GM21390 (cell line): ENCODE data around the gene RNF157.
"Not testable (repeated sequence)": the region's sequence is repeated elsewhere in the genome, so short reads cannot be mapped to it uniquely, and the experiment has no call there.

ENCODE experiments used
- ATAC-seq: cut with Tn5 transposase; IDR thresholded peaks from one replicate; pipeline ENCODE4 v1.9.1; 2021; ENCODE audit not compliant: unreplicated experiment

RNF157 gene

DNA sequence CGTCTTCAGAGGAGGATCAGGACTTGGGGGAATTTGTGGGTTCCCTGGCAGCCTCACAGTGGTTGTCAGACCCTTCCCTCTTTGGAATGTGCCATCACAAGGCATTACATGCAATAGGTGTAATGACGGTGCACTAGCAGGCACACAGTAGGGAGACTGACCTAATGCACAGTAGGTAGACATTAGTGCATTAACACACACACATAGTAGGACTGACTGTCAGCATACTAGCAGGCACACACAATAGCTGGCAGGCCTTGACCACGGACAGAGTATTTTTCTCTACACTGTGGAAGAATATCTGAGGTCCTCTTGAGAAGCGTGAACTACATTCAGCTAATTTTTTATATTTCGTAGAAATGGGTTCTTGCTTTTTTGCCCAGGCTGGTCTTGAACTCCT lies 14.0 kb upstream of the RNF157 start:
- ATAC-seq, result no peak

- ATAC-seq, result no peak
Observed at GRCh38 chr17:76253841-76254240, 13.5 kb upstream of the RNF157 start.

DNA sequence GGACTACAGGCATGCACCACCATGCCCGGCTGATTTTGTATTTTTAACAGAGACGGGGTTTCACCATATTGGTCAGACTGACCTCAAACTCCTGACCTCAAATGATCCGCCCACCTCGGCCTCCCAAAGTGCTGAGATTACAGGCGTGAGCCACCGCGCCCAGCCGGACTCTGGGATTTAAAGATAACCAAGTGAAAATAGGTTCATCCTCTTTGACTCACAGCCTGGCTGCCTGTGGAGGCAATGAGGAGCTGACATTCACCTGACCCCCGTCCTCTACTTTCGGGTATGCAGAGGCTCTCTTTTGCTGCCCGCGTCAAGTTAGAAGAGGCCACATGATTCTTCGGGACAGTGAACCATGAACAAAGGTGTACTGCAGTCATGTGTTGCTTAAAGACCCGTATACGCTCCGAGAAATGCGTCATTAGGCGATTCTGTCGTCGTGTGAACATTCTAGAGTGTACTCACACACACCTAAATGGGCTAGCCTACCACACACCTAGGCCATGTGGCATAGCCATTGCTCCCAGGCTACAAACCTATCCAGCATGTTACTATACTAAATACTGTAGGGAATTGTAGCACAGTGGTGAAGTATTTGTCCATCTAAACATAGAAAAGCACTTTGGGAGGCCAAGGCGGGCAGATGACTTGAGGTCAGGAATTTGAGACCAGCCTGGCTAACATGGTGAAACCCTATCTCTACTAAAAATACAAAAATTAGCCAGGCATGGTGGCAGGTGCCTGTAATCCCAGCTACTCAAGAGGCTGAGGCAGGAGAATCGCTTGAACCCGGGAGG lies 12.9 kb upstream of the RNF157 start:
- not testable (repeated sequence) for ATAC-seq

DNA sequence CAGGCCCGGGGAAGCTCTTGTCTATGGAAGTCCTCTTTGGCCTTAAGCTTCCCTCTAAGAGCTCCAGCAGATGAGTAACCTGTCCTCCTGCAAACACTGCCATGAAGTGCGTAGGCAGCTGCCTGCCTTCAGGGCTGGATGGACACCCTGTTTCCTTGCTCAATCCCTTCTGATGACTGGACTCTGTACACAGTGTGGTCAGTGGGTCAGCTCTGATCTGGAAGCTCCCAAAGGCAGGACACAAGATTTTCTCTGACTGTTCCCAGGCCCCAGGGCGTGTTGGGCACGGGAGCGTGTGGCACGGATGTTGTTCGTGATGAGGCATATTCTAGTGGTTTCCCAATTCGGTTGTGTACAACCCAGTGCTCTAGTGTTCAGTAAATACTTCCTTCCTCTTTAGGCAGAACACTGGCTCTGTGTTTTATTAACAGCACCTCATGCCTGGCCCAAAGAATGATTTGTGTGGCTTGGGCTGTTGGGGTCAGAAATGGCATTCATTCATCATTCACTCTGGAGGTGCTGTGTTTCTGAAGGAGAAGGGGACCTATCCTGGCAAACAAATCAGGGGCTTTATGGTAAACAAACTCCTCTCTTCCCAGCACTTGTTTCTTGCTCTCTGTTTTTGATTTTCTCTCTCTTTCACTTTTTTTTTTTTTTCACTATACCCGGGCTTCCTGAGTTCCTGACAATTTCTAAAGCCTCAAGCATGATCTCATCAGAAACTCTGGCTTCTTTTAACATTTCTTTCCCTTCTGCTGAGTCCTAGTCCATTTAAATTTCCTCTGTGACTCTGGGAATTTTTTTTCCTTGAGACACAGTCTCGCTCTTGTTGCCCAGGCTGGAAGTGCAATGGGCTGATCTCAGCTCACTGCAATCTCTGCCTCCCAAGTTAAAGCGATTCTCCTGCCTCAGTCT lies 12.0 kb upstream of the RNF157 start:
- peak; percentile 60 for ATAC-seq

- no peak for ATAC-seq
Observed at GRCh38 chr17:76251478-76252039, 11.3 kb upstream of the RNF157 start.

DNA sequence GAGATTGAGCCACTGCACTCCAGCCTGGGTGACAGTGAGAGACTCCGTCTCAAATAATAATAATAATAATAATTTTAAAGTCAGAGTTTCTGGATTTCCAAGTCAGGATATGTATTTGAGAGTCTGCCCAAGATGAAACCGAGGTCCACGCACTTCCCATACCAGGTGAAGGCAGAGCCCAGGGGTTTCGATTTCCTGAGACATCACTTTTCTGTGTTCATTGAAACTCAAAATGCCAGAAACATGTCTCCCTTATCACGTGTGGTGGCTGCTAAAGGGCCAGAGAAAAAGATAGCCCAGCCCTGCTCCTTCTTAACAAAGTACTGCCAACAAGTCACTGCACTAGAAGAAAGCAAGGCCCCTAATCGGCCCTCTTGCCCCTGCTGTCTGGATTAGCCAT lies 9.8 kb upstream of the RNF157 start:
- no peak for ATAC-seq

DNA sequence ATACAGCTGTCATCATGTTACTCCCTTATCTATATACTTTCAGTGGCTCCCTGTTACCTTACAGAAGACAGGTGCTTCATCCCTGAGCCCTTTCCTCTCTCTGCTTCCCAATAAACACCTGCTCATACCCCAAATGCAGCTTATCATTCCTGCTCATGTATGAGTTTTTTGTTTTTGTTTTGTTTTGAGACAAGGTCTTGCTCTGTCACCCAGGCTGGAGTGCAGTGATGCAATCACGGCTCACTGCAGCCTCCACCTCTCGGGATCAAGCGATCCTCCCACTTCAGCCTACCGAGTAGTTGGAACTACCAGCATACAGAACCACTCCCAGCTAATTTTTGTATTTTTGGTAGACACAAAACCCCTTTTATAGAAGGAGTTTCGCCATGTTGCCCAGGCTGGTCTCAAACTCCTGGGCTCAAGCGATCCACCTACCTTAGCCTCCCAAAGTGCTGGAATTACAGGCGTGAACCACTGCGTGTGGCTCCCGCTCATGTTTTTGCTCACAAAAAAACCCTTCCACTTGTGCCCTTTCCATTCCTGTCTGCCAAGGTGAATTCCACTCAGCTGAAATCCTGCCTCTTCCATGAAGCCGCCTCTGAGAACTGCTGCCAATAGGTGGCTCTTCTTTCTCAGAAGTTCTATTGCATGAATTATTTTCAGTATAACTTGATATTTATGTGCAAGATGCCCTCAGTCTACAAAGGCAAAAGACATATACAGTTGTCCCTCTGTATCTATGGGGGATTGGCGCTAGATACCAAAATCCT lies 7.9 kb upstream of the RNF157 start:
- ATAC-seq, result no peak

- ATAC-seq, result no peak
Observed at GRCh38 chr17:76247304-76247703, 7.0 kb upstream of the RNF157 start.

DNA sequence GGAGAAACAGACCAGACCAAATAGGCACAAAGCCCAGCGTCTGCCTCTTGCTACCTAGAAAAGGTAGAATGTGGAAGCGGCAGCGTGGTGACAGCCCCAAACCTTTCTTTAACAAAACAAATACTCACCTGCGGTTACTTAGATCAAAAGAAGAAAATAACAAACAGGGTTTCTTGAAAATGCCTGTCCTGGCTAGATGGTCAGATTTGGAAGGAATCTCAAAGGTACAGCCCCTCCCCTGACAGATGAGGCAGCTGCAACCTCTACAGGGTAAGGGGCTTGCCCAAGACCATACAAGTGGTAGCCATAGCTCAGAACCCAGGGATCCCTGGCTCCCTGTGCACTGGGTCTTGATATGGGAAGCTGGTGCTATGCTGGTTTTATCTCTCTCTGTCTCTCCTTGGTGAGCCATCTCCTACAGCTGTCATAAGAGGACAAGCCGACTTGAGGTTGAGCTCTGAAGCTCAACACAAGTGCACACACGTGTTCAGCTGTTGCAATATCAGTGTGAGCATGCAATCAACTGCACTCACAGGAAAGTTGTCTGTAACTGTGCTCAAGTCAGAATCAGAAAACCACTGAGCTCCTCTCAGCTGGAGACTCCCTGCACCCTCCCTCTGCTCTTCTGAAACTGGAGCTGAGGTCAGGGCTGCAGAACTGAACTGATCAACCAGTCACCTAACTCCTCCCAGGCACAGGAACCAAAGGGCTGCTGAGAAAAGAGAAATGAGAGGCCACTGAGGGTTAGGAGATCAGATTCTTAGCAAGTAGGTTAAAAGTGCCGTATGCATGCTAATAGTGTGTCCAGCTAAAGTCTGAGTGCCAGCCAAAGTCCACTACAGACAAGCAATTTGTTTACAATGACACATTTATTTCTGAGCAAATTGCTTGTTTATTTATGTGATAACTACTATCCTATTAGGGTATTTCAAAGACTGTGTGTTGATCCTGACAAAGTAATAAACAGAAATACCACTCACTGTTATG lies 6.1 kb upstream of the RNF157 start:
- ATAC-seq, result peak; percentile 94

- not testable (repeated sequence) for ATAC-seq
Observed at GRCh38 chr17:76244721-76245120, 4.4 kb upstream of the RNF157 start.

DNA sequence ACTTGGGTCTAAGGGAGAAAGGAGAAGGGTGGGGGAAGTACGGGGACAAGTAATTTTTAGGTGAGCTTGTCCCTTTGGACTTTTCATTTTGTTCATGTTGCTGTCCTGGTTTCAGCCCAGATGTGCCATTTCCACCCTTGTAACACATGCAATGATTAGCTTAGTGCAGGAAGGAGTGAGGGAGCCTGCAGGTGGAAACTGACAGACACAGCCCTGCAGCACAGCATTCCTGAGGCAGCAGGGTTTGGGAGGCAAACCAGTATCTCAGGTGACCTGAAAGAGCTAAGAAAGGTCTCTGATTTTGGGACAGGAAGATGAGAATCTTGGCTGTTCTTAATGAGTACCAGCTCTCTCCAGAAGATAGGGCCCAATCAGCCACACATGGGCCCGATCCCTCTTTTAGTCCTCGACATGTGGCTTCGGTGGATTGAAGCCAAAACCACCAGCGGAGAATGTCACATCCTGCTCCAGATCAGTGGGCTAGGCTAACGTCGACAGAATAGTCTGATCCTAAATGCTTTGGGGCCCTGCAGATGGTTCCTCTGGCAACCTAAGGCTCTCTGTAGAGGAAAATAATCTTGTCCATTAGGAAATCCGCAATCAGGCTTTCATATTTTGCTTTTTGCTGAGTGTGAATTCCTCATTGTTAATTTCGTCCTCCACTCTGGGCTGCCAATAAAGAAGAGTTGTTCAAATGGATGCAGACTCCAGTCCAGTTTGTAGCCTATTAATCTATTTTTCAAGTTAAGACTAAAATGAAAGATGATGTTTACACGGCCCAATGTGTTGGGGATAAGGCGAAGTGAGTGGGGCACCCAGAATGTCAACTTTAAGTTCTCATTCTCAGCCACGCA lies 3.8 kb upstream of the RNF157 start:
- ATAC-seq, result no peak

DNA sequence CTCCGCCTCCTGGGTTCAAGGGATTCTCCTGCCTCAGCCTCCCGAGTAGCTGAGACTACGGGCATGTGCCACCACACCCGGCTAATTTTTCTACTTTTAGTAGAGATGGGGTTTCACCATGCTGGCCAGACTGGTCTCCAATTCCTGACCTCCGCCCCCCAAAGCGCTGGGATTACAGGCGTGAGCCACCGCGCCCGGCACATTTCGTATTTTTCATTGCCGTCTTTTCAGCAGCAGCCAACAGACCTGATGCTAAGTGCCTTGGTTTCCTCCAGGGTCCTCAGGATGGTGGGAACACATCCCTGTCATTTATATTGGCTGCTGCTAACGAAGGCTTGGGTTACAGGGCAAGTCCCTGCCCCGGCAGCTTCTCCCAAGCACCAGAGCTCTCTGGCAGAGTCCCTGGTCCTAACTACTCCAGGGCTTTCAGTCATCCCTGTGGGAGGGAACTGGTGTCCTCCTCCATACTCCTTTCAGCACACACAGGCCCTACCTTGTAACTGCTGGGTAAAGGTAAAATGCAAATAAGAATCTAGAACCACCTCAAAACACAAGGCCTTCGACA lies 1.5 kb upstream of the RNF157 start:
- no peak for ATAC-seq

DNA sequence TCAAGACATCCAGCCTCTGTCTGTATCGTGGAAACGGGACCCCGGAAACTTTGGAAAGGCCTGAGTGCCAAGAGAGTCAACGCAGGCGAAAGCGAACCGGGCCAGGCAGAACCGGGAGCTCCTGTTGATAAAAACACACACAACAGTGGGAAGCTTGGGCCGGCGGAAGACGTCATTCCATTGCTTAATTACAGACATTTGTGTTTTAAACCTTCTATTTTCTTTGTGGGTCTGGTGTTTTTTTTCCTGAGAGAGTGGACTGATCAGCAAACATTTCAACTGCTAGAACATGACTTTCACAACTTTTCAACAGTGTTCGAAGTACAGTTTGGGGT lies 878 bp upstream of the RNF157 start:
- ATAC-seq, result no peak

DNA sequence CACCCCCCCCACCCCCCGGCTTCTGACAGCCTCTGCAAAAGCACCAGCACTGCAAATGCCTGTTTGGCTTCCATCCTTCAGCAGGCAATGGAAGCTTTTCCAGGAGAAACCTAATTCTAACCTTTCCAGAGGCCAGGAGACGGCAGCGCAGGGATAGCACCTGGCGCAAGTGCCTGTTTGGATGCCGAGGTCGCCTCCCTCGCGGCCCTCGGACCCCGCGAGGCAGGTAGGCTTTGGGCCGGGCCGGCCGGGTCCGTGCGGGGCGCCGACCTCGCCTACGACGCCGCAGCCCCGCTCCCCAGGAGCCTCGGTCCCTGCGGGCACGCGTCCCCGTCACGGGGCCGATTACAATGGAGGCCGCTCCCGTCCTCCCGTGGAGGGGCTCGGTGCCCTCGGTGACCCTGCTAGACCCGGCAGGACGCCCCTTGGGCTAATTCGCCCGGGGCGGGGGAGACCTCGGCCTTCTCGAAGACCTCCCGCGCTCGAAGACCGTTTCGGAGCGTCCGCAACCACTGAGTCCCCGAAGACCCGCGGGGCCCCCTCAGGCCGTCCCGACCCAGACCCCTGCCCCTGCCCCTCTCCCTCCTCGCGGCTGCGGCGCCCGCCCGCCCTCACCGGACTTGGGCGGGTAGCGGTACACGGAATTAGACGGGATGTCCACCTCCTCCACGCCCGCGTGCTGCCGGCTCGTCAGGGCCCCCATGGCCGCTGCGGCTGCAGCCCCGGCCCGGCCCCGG lies 587 bp downstream of the RNF157 start:
- no peak for ATAC-seq

DNA sequence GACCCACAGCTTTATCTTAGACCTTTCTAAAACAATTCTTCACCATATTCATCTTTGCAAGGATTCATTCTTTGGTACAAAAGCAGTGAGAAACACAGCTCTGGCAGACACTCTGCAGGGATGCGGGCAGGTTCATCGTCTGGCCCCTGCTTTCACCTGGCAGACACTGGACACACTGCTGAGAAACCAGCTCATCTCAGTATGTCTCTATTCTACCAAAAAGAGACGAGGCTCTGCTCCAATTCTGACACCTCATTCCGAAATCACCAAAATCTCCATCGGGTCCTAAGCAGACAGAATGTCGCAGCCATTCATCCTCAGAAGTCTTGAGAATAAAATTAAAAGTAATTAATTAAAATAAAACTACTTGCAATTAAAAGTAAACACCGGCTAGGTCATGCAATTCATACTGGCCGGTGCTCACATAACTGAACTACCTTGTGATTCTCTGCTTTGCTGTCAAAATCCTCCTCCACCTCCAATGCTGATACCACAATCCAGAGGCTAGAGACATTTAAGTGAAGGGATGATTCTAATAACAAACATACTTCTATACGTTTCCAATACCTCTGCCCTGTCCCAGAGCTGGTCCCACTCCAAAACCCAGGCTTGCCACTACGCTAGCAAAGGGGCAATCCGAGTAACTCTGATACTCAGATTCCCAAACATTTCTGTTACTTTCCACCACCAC lies 1.3 kb downstream of the RNF157 start:
- ATAC-seq, result no peak

DNA sequence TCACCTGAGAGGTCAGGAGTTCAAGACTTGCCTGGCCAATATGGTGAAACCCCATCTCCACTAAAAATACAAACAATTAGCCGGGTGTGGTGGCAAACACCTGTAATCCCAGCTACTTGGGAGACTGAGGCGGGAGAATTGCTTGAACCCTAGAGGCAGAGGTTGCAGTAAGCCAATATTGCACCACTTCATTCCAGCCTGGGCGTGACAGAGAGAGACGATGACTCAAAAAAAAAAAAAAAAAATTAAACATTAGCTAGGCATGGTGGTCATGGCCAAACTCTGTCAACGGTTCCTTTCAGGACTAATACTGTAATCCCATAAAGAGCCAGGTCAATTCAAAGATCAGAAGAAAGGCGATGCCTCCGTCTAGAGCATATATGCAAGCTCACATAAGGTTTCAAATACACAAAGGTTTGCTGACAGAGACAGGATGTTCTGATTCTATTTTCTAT lies 2.4 kb downstream of the RNF157 start:
- ATAC-seq, result no peak

DNA sequence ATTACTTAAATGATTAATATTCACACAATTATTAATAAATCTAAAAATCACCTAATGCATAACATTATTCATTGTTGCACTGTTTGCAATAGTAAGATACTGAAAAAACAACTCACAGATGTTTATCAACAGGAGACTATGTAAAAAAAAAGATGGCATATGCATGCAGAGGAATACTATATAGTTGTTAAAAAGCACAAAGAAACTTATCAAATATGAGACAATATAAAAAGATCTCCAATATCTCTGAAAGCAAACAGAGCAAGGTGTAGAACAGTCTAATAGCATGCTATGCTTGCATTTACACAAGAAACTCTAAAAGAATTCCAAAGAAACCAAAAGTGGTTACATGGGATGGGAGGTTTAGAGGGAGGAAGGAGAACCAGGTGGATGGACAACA lies 3.7 kb downstream of the RNF157 start:
- ATAC-seq, result no peak
